GM12865 (cell line): ENCODE results near the gene EOGT.

Experiments used
- DNase-seq: peaks from one replicate; pipeline ENCODE4 v3.0.0; 2010; ENCODE audit warnings: low read depth
- H3K4me3 ChIP-seq: 2 replicates; pipeline ENCODE4 v1.5.1; 2011; ENCODE audit warnings: mild to moderate bottlenecking, low read depth, low read length, control low read depth
- CTCF ChIP-seq: IDR thresholded peaks from 2 replicates; pipeline ENCODE4 v1.5.1; 2011; ENCODE audit warnings: low read length, control low read depth, low read depth, inconsistent platforms; ENCODE audit not compliant: insufficient read depth; ENCODE audit errors: missing control alignments

The EOGT gene

GRCh38 chr3:69048990-69049389, 35.5 kb upstream of the EOGT start:
- no peak for DNase-seq
- H3K4me3 ChIP-seq: no peak overlapping the region
- TF ChIP-seq CTCF: no peak

GRCh38 chr3:69044608-69045007, 31.1 kb upstream of the EOGT start:
- DNase-seq: no peak
- no peak for TF ChIP-seq CTCF
- no peak overlapping the region for H3K4me3 ChIP-seq

GRCh38 chr3:69033470-69033869, 20.0 kb upstream of the EOGT start:
- no peak for TF ChIP-seq CTCF
- DNase-seq: no peak
- H3K4me3 ChIP-seq: no peak overlapping the region

GRCh38 chr3:69032737-69033136, 19.3 kb upstream of the EOGT start:
- no peak for DNase-seq
- H3K4me3 ChIP-seq: no peak overlapping the region
- no peak for TF ChIP-seq CTCF

GRCh38 chr3:69032142-69032541, 18.7 kb upstream of the EOGT start:
- no peak overlapping the region for H3K4me3 ChIP-seq
- DNase-seq: no peak
- TF ChIP-seq CTCF: no peak

GRCh38 chr3:69031635-69032034, 18.2 kb upstream of the EOGT start:
- no peak overlapping the region for H3K4me3 ChIP-seq
- no peak for TF ChIP-seq CTCF
- DNase-seq: no peak

- no peak overlapping the region for H3K4me3 ChIP-seq
- no peak for DNase-seq
- no peak for TF ChIP-seq CTCF
Observed at GRCh38 chr3:69020857-69021256, 7.4 kb upstream of the EOGT start.
